ENCODE results near the gene MAML1. TPM values are rescaled to one million over a fixed set of nuclear protein-coding genes. Genes with fewer than 3 reads are reported as not detected.
A peak's percentile ranks its signal among the peaks of the same experiment; 100 is the strongest.

MAML1 gene
- total RNA-seq, 2 experiments from 2014 or later = 20.3 to 22.2 TPM

DNA sequence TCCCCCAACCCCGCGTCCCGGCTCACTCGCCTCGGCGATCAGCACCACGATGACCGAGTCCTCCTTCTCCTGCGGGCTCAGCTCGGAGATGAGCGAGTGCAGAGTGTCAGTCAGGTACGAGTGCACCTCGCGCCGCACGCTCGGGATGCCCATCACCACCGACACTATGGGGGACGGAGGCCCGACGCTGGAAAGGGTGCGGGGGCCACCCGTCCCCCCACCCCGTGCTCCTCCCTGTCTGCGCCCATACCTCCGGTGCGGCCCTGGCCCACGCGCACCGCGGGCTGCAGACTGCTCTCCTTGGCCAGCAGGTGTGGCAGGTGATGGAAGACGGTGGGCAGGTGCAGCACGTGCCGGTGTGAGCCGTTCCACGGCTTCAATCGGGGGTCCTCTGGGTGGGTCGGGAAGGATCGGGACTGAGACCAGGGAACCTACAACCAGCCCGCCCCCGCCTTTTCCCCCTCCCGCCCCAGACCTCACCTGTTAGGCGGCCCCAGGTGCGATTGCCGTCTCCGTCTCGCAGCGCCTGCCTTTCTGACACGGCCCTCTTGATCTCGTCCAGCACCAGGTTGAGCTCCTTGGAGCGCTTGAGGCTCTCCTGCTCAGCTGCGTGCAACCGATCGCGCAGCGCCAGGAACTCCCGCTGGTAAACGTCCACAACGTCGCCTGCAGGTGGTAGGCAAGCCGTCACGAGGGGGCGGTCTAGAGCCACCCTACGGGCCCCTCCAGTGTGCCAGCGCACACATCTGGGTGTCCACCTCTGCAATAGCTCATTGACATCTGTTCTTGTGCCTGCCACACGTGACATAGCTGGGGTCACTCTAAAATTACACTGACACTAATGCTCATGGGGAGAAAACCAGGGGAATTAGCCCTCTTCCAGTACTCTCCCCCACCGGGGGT, 68.9 kb downstream of the MAML1 start:
- intact Hi-C loops (cut with micrococcal nuclease) = loop anchor here (2.0 to 5.0 kb wide), 4 partner anchors 36 to 179 kb away; partner anchors contain the start of gene HNRNPH1
- no peak overlapping the region for H3K4me3 Mint-ChIP-seq

DNA sequence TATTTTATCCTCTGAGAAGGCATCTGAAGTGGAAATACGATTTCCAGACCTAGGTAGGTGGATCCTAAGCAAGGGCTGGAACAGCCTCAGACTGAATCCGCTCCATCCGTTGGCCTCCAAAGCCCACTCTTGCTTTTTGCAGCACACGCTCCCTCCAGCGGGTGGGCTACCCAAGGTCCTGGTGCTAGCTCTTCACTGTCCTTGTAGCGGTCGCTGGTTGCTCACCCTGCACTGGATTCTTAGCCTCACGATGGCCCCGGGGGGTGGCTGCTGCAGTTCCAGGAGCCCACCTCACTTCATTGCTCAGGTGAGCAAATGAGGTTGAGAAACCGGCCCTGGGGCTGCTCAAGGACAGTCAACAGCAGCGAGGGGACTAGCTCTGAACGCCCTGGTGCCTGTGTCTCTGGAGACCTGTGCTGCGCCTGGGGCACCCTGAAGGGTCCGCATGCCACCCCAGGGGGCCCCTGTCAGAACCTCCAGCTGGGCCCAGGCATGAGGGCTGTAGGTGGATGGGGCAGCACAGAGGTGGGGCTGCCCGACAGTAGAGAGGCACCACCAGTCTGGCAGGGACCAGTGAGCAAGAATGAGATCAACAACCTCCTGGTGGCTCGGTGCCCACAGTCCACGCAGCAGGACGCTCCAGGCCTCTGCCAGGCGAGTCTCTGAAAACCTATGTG, 69.7 kb downstream of the MAML1 start:
- POLR2A ChIA-PET = interaction anchor here (1.0 to 1.4 kb wide), 5 partner anchors 11 to 56 kb away, joined by 3 to 4 read pairs (median 3); partner anchors contain the start of genes MRNIP and SQSTM1
- Mint-ChIP-seq H3K4me3 (no peak overlapping the region), H3K27me3 (no peaks in the 10 kb centered on the region), H3K4me1 (ENCODE audit: low read depth) (peaks cover 33% of the 10 kb centered on the region), H3K36me3 (peaks cover 23% of the 10 kb centered on the region), H3K9me3 (no peaks in the 10 kb centered on the region), H3K27ac (peak overlapping the region; percentile 40)
- intact Hi-C loops (cut with micrococcal nuclease) = loop anchor here (2.0 to 5.0 kb wide), 4 partner anchors 35 to 180 kb away; partner anchors contain the start of gene HNRNPH1
- no peak for DNase-seq
- CTCF ChIA-PET = interaction anchor here (0.6 to 2.4 kb wide), 25 partner anchors 9 to 289 kb away, joined by 3 to 17 read pairs (median 5); partner anchors contain the start of genes CBY3, LTC4S, MAML1 and MRNIP

More for the DNA sequence above, 68.9 kb downstream of the MAML1 start:
- ChIA-PET POLR2A (interaction anchor here (1.0 to 1.4 kb wide), 5 partner anchors 12 to 57 kb away, joined by 3 to 4 read pairs (median 3); partner anchors contain the start of genes MRNIP and SQSTM1), CTCF (interaction anchor here (0.6 to 2.4 kb wide), 28 partner anchors 8 to 290 kb away, joined by 3 to 17 read pairs (median 5); partner anchors contain the start of genes CBY3, LTC4S, MAML1 and MRNIP)
- Mint-ChIP-seq H3K27me3 (no peaks in the 10 kb centered on the region), H3K27ac (peak overlapping the region; percentile 8), H3K9me3 (no peaks in the 10 kb centered on the region), H3K4me1 (ENCODE audit: low read depth) (peaks cover 38% of the 10 kb centered on the region), H3K36me3 (peaks cover 27% of the 10 kb centered on the region)
- peak; percentile 90 for DNase-seq

DNA sequence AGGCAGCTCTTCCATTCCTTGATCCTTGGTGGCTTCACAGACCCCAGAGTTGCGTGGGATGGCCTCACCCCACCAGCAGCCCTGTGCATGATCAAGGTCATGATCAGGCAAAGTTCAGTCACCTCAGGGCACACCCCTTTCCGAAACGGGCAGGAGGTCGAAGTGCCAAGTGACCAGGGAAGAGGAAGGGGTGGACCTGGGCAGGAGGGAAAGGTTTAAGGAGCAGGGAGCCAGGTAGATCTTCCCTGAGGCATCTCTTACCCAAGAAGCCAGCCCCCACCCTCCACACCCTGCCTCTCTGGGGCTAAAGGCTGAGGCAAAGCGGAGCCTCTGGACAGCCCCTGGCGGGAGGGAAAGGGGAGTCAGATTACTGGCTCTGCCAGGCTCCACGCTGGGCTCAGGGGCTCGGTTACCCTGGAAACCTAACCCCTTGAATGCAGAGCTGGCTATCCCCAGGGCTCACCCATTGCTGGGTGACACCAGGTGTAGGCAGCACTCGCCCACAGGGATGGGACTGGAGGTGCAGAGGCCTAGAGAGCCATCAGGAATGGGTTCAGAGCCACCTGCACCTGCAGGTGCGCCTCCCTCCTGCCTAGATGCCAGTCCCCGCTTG, 70.4 kb downstream of the MAML1 start:
- Mint-ChIP-seq H3K4me1 (ENCODE audit: low read depth) (peaks cover 33% of the 10 kb centered on the region), H3K27me3 (no peaks in the 10 kb centered on the region), H3K27ac (peak overlapping the region; percentile 40), H3K9me3 (no peaks in the 10 kb centered on the region), H3K36me3 (peaks cover 23% of the 10 kb centered on the region), H3K4me3 (no peak overlapping the region)
- DNase-seq = no peak
- ChIA-PET POLR2A (interaction anchor here (1.4 to 3.9 kb wide), 3 partner anchors 17 to 56 kb away, joined by 4 to 19 read pairs (median 4); partner anchors contain the start of genes MRNIP and SQSTM1), CTCF (interaction anchor here (1.0 to 2.4 kb wide), 8 partner anchors 8 to 122 kb away, joined by 3 to 11 read pairs (median 6); partner anchors contain the start of genes CBY3, LTC4S and SQSTM1)
- intact Hi-C loops (cut with micrococcal nuclease) = loop anchor here (2.0 to 5.0 kb wide), 4 partner anchors 34 to 181 kb away; partner anchors contain the start of gene HNRNPH1

DNA sequence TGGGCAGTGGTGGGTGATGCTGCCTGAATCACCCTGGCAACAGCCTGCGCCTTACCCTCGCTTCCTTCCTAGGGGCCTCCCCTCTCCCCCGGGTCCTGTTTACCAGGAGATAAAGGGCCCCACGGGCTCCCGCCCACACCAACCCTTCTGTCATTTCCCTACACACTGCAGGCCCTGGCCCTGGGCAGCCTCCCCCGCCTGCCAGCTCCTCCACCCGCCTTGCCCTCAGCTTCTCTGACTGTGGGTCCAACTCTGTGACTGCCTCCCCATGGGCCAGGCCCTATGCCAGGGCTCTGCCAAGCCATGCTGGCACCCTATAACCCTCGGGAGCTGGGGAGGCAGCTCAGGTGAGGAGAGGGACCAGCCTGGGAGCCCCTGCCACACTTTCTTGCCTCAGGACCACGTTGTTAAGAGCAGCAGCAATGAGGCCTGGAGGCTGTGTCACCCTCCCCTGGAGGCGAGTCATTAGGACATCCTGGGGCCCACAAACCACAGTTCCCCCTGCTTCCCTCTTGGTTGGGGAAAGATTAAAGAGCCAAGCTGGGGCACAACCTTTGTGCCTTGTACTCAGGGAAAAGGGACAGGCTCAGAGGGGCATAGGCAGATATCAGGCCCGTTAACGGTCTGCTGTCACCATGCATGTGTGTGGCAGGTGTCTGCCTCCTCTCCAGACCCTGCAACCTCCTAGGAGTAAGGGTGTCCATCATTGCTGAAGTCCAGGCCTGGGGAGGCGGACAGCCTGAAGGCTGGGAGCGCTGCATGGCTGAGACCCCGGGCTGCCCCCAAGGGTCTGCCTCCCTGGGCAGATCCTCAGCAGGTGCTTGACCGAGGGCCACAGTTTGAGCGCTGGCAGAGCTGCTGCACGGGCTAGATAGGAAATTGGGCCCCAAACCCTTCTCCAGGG, 71.3 kb downstream of the MAML1 start:
- CTCF ChIA-PET = interaction anchor here (0.8 to 2.4 kb wide), 3 partner anchors 9 to 41 kb away, joined by 3 to 9 read pairs (median 4); partner anchors contain the start of gene SQSTM1
- peaks cover 33% of the 10 kb centered on the region for H3K4me1 Mint-ChIP-seq (ENCODE audit: low read depth)
- H3K4me3 Mint-ChIP-seq = peak overlapping the region; percentile 86
- no peaks in the 10 kb centered on the region for H3K27me3 Mint-ChIP-seq
- H3K36me3 Mint-ChIP-seq = peaks cover 22% of the 10 kb centered on the region
- peak; percentile 87 for DNase-seq
- intact Hi-C loops (cut with micrococcal nuclease) = loop anchor here (1.0 to 5.0 kb wide), 8 partner anchors 15 to 287 kb away; partner anchors contain the start of genes HNRNPH1, MAML1 and MRNIP
- POLR2A ChIA-PET = interaction anchor here (0.9 to 3.9 kb wide), 2 partner anchors 16 to 103 kb away, joined by 3 to 19 read pairs; partner anchors contain the start of gene SQSTM1
- peak overlapping the region; percentile 85 for H3K27ac Mint-ChIP-seq
- H3K9me3 Mint-ChIP-seq = no peaks in the 10 kb centered on the region

DNA sequence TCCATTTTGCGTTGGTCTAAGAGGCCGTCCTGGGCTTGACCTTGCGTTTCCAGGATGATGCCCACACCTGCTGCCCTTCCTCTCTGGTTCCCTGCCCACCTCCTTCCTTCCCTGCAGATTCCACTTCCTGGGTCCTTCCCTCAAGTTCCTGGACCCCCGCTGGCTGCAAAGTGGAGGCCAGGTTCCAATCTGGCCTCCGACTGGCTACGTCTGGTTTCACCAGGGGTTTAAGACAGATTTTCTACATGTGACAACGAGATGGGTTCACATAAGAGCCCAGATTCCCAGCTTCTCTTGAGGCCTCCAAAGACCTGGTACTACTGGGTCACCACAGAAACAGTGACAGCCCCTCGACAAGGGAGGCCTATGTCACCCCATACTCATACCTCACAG, 71.9 kb downstream of the MAML1 start:
- Mint-ChIP-seq H3K27me3 (no peaks in the 10 kb centered on the region), H3K4me3 (peak overlapping the region; percentile 86), H3K27ac (peak overlapping the region; percentile 85), H3K9me3 (no peaks in the 10 kb centered on the region), H3K36me3 (peaks cover 16% of the 10 kb centered on the region), H3K4me1 (ENCODE audit: low read depth) (peaks cover 33% of the 10 kb centered on the region)
- DNase-seq = no peak
- POLR2A ChIA-PET = interaction anchor here (3.9 kb wide), 1 partner anchor 15 kb away, joined by 19 read pairs; the partner anchor contains the start of gene SQSTM1
- CTCF ChIA-PET = interaction anchor here (0.6 to 1.4 kb wide), 3 partner anchors 10 to 42 kb away, joined by 3 to 5 read pairs (median 4); partner anchors contain the start of gene SQSTM1
- intact Hi-C loops (cut with micrococcal nuclease) = loop anchor here (1.0 to 5.0 kb wide), 7 partner anchors 15 to 287 kb away; partner anchors contain the start of genes HNRNPH1, MAML1 and MRNIP

DNA sequence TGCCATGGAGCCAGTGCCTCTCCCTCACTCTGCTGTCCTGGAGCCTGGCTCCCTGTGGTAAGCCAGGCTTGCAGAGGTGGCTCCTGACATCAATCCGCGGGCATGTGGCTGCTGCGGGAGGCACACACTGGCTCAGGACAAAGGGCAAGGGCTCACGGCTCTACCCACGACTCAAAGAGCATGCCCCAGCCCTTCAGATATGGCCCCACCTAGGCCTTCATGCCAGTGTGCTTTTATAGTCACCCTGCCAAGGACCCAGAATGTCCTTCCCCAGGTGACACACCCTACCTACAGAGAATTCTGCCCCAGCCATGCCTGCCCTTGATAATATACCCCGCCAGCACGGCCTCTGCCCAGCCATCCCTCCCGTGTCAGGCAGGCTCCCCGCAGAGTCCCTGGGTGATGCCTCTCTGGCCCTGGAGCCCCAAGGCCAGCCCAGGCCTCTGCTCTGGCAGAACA, 72.5 kb downstream of the MAML1 start:
- no peak for DNase-seq
- ChIA-PET CTCF (interaction anchor here (0.6 to 1.5 kb wide), 3 partner anchors 9 to 102 kb away, joined by 4 to 5 read pairs (median 4); no protein-coding TSS in a partner anchor), POLR2A (interaction anchor here (0.7 to 3.9 kb wide), 3 partner anchors 11 to 182 kb away, joined by 3 to 19 read pairs (median 8); partner anchors contain the start of genes HNRNPH1, LTC4S and SQSTM1)
- peak overlapping the region; percentile 85 for H3K27ac Mint-ChIP-seq
- intact Hi-C loops (cut with micrococcal nuclease) = loop anchor here (2.0 to 5.0 kb wide), 2 partner anchors 72 to 267 kb away; partner anchors contain the start of genes MAML1 and RNF130
- no peaks in the 10 kb centered on the region for H3K9me3 Mint-ChIP-seq
- peaks cover 33% of the 10 kb centered on the region for H3K4me1 Mint-ChIP-seq (ENCODE audit: low read depth)
- peak overlapping the region; percentile 86 for H3K4me3 Mint-ChIP-seq
- H3K27me3 Mint-ChIP-seq = no peaks in the 10 kb centered on the region
- H3K36me3 Mint-ChIP-seq = peaks cover 13% of the 10 kb centered on the region

DNA sequence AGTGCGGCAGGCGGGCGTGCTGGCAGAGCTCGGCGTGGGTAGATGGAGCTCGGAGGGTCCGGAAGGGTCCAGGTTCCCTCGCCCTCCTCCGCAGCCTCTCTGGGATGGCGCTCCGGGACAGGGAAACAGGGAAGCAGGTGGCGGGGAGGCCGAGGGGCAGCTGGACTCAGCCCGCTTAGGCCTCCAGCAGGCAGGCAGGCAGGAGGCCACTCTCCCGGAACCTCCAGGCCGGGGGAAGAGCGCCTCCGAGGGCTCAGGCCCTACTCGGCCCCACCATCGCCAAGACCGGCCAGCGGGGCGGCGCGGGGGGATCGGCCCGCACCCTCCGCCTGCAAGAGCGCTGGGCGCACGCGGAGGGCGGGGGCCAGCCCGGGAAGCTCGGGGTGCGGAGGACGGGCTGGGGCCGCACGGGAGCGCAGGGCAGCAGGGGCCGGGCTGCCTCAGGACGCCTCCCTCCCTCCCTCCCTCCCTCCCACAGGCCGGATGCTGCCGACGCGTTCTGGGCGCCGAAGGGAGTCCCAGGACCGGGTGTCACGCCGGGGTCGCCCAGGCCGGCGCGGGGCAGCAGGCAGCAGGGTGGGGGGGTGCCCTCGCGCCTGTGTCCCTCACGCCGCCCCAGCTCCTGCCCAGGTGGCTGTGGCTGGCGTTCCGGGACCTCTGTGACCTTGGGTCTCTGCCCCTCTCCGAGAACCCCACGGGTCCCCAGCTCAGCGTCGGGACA, 73.1 kb downstream of the MAML1 start:
- Mint-ChIP-seq H3K9me3 (no peaks in the 10 kb centered on the region), H3K27me3 (no peaks in the 10 kb centered on the region), H3K4me3 (peak overlapping the region; percentile 86), H3K36me3 (peaks cover 14% of the 10 kb centered on the region), H3K27ac (peak overlapping the region; percentile 85), H3K4me1 (ENCODE audit: low read depth) (peaks cover 33% of the 10 kb centered on the region)
- ChIA-PET CTCF (interaction anchor here (0.9 to 1.5 kb wide), 3 partner anchors 9 to 101 kb away, joined by 3 to 4 read pairs (median 4); no protein-coding TSS in a partner anchor), POLR2A (interaction anchor here (0.7 to 3.9 kb wide), 3 partner anchors 11 to 182 kb away, joined by 3 to 19 read pairs (median 8); partner anchors contain the start of genes HNRNPH1, LTC4S and SQSTM1)
- intact Hi-C loops (cut with micrococcal nuclease) = loop anchor here (2.0 to 5.0 kb wide), 2 partner anchors 73 to 267 kb away; partner anchors contain the start of genes MAML1 and RNF130
- DNase-seq = peak; percentile 65

DNA sequence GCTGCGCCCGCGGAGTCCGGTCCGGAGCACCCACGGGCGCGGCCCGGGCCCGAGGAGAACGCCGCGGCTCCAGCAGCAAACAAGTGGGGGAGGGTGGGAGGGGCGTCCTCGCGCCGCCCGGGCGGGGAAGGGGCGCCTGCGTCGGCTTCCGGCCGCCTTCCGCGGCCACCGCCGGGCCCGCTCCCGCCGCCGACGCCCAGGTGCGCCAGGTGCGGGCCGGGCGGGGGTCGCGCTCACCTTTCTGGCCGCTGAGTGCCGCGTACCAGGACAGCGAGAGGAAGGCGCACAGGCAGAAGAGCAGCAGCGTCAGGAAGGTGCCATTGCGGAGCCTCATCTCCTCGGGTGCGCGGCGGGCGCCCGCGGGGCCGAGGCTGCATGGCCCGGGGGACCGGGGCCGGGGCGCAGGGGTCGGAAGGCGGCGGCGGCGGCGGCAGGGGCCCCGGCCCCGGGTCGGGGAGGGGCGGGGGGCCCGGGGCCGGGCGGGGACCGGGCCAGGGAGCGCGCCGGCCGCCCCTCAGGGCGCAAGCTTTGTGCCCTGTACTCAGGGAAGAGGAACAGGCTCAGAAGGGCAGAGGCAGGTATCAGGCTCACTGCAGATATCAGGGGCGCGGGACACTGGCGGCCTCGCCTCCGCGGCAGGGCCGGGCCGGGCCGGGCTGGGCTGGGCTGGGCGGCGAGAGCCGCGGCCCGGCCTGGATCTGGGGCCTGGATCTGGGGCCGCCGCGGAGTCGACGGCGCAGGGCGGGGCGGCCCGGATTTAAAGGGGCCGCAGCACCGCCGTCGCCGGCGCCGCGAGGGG, 73.8 kb downstream of the MAML1 start, which contains the start of gene MGAT4B:
MGAT4B (minus strand) TSS at position 617 of the 799 bp plus-strand sequence; CDS start at position 334, 283 bp downstream.
- Mint-ChIP-seq H3K27ac (peak within 1 kb of the TSS; percentile 71), H3K27me3 (no peaks in the 10 kb centered on the region), H3K4me3 (peak within 1 kb of the TSS; percentile 86), H3K9me3 (no peaks in the 10 kb centered on the region), H3K36me3 (peaks cover 15% of the 10 kb centered on the region), H3K4me1 (ENCODE audit: low read depth) (peaks cover 33% of the 10 kb centered on the region)
- ChIA-PET CTCF (interaction anchor here (0.9 to 1.5 kb wide), 4 partner anchors 9 to 100 kb away, joined by 3 to 4 read pairs (median 4); no protein-coding TSS in a partner anchor), POLR2A (interaction anchor here (1.0 to 3.9 kb wide), 3 partner anchors 12 to 74 kb away, joined by 3 to 19 read pairs (median 8); partner anchors contain the start of genes LTC4S and SQSTM1)
- DNase-seq = peak; percentile 72
- intact Hi-C loops (cut with micrococcal nuclease) = loop anchor here (5.0 kb wide), 1 partner anchor 266 kb away; the partner anchor contains the start of gene RNF130

All from activated CD4-positive, alpha-beta memory T cell treated with anti-CD3 and anti-CD28 coated beads for 36 hours (primary cell).